Neural cell (in vitro differentiated cells): ENCODE measurements around the gene NEK10. TPM values are rescaled to one million over a fixed set of nuclear protein-coding genes. Genes with fewer than 3 reads are reported as not detected.

Experiments
- H2AFZ ChIP-seq: fragments of 200-600, 300-800 bp; sonication (generic), shearing (Covaris generic); 2 replicates; pipeline ENCODE4 v1.6.0; 2014; ENCODE audit warnings: low read depth, mild to moderate bottlenecking, antibody characterized with exemption, low read length, moderate library complexity
- H3F3A ChIP-seq: fragments of 200-600 bp; shearing (Covaris generic); 2 replicates; pipeline ENCODE4 v1.6.1; 2016; ENCODE audit warnings: mild to moderate bottlenecking, moderate library complexity, mixed read lengths, antibody characterized with exemption, low read length; ENCODE audit not compliant: insufficient read depth, poor library complexity, severe bottlenecking
- H3K27ac ChIP-seq: fragments of 200-600, 300-800 bp; sonication (generic), shearing (Covaris generic); 2 replicates; pipeline ENCODE4 v1.5.1; 2014; ENCODE audit warnings: mild to moderate bottlenecking, low read length, moderate library complexity
- H3K27me3 ChIP-seq: fragments of 300-800, 200-600 bp; sonication (generic), shearing (Covaris generic); 2 replicates; pipeline ENCODE4 v1.6.0; 2014; ENCODE audit warnings: mild to moderate bottlenecking, low read depth, low read length, moderate library complexity; ENCODE audit not compliant: insufficient read depth
- H3K36me3 ChIP-seq: fragments of 300-800, 200-600 bp; sonication (generic), shearing (Covaris generic); 2 replicates; pipeline ENCODE4 v1.5.1; 2014; ENCODE audit warnings: mild to moderate bottlenecking, antibody characterized with exemption, low read length, moderate library complexity; ENCODE audit not compliant: insufficient read depth
- H3K4me2 ChIP-seq: fragments of 300-800, 200-600 bp; sonication (generic), shearing (Covaris generic); 2 replicates; pipeline ENCODE4 v1.6.0; 2014; ENCODE audit warnings: mild to moderate bottlenecking, low read length
- H3K4me3 ChIP-seq: fragments of 300-800, 200-600 bp; sonication (generic), shearing (Covaris generic); 2 replicates; pipeline ENCODE4 v1.5.1; 2014; ENCODE audit warnings: mild to moderate bottlenecking, low read length, moderate library complexity
- H3K79me2 ChIP-seq: fragments of 200-600 bp; shearing (Covaris generic); replicated peaks from 2 replicates; pipeline ENCODE4 v1.6.0; 2014; ENCODE audit warnings: mild to moderate bottlenecking, low read length, moderate library complexity; ENCODE audit not compliant: insufficient read depth
- H3K9ac ChIP-seq: fragments of 300-800, 200-600 bp; sonication (generic), shearing (Covaris generic); 2 replicates; pipeline ENCODE4 v1.6.1; 2016; ENCODE audit warnings: mild to moderate bottlenecking, low read length, mixed read lengths
- H3K9me2 ChIP-seq: fragments of 200-600 bp; shearing (Covaris generic); 2 replicates; pipeline ENCODE4 v1.6.1; 2016; ENCODE audit warnings: mild to moderate bottlenecking, low read length, mixed read lengths; ENCODE audit not compliant: insufficient read depth
- H3K9me3 ChIP-seq: fragments of 200-600, 300-800 bp; sonication (generic), shearing (Covaris generic); 2 replicates; pipeline ENCODE4 v1.6.1; 2016; ENCODE audit warnings: mild to moderate bottlenecking, mixed run types, low read length, moderate library complexity, mixed read lengths
- H4K20me1 ChIP-seq: fragments of 200-600 bp; shearing (Covaris generic); 2 replicates; pipeline ENCODE4 v1.6.1; 2016; ENCODE audit warnings: mild to moderate bottlenecking, mixed run types; ENCODE audit not compliant: insufficient read depth
- EP300 ChIP-seq: fragments of 450-650 bp; conservative IDR thresholded peaks from 2 replicates; pipeline ENCODE4 v1.6.1; 2014; ENCODE audit warnings: antibody characterized with exemption, mild to moderate bottlenecking, moderate library complexity; ENCODE audit not compliant: poor library complexity, severe bottlenecking
- EZH2 ChIP-seq: fragments of 200-600, 300-800 bp; shearing (Covaris generic), sonication (generic); IDR thresholded peaks from 2 replicates; pipeline ENCODE4 v1.6.1; 2014; ENCODE audit warnings: antibody characterized with exemption, low read length, borderline replicate concordance, mild to moderate bottlenecking; ENCODE audit not compliant: insufficient read depth, poor library complexity, severe bottlenecking
- MXI1 ChIP-seq: fragments of 450-650 bp; conservative IDR thresholded peaks from 2 replicates; pipeline ENCODE4 v1.6.1; 2014; ENCODE audit warnings: antibody characterized with exemption, mild to moderate bottlenecking; ENCODE audit not compliant: poor library complexity, severe bottlenecking
- POLR2AphosphoS5 ChIP-seq: IDR thresholded peaks from 2 replicates; pipeline ENCODE4 v1.6.1; 2012
- RAD21 ChIP-seq: fragments of 450-650 bp; conservative IDR thresholded peaks from 2 replicates; pipeline ENCODE4 v1.6.1; 2014; ENCODE audit warnings: antibody characterized with exemption, mild to moderate bottlenecking, moderate library complexity
- REST ChIP-seq: IDR thresholded peaks from 2 replicates; pipeline ENCODE4 v1.6.1; 2012; ENCODE audit warnings: borderline replicate concordance
- SMC3 ChIP-seq: fragments of 450-650 bp; conservative IDR thresholded peaks from 2 replicates; pipeline ENCODE4 v1.6.1; 2014; ENCODE audit warnings: antibody characterized with exemption, mild to moderate bottlenecking, moderate library complexity; ENCODE audit not compliant: poor library complexity
- TAF1 ChIP-seq: IDR thresholded peaks from 2 replicates; pipeline ENCODE4 v1.6.1; 2012; ENCODE audit warnings: low read depth
- polyA plus RNA-seq: library from polyadenylated mRNA; depleted of rRNA; stranded (reverse); fragments of >200 nt; gene quantifications from 2 replicates; pipeline ENCODE4 v1.2.3, GENCODE V29; 2014
- TF ChIP-seq, protein P1 (sequence below): fragments of 450-650 bp; IDR thresholded peaks from 2 replicates; pipeline ENCODE4 v1.5.1; 2014; ENCODE audit warnings: antibody characterized with exemption, mild to moderate bottlenecking, moderate library complexity; ENCODE audit not compliant: poor library complexity, severe bottlenecking

NEK10 gene
- polyA plus RNA-seq, 1 donor from 2014 or later, result 17.6 TPM

DNA sequence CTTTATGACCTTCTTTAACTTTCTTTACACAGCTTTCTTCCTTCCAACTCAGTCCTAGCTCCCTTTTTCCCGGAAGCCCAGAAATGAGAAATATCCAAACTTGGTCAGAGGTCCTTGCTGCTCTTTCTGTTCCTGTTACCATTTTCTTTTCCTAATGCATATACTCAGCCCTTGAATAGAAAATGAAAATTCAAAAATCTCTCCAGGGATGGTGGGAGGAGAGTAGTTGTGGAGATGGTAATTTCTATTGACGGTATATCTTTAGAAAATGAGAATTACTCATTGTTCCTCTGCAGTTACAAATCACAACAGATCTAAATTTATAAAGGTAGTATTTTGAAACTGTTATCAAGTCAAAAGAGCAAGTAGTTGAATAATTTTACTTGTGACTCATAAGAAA is 255.1 kb downstream of the NEK10 start:
- H2AFZ ChIP-seq, result no peak overlapping the region
- H4K20me1 ChIP-seq, result no peaks in the 10 kb centered on the region
- no peaks in the 10 kb centered on the region for H3F3A ChIP-seq
- no peaks in the 10 kb centered on the region for H3K36me3 ChIP-seq
- no peaks in the 10 kb centered on the region for H3K27me3 ChIP-seq
- no peak overlapping the region for H3K27ac ChIP-seq
- no peaks in the 10 kb centered on the region for H3K9me2 ChIP-seq
- no peak for TF ChIP-seq EZH2
- no peak for TF ChIP-seq RAD21
- TF ChIP-seq, protein P1, sequence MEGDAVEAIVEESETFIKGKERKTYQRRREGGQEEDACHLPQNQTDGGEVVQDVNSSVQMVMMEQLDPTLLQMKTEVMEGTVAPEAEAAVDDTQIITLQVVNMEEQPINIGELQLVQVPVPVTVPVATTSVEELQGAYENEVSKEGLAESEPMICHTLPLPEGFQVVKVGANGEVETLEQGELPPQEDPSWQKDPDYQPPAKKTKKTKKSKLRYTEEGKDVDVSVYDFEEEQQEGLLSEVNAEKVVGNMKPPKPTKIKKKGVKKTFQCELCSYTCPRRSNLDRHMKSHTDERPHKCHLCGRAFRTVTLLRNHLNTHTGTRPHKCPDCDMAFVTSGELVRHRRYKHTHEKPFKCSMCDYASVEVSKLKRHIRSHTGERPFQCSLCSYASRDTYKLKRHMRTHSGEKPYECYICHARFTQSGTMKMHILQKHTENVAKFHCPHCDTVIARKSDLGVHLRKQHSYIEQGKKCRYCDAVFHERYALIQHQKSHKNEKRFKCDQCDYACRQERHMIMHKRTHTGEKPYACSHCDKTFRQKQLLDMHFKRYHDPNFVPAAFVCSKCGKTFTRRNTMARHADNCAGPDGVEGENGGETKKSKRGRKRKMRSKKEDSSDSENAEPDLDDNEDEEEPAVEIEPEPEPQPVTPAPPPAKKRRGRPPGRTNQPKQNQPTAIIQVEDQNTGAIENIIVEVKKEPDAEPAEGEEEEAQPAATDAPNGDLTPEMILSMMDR, result no peak
- TF ChIP-seq TAF1, result no peak
- no peak for TF ChIP-seq POLR2AphosphoS5
- no peak for TF ChIP-seq REST
- no peak for TF ChIP-seq MXI1
- TF ChIP-seq EP300, result no peak
- TF ChIP-seq SMC3, result no peak
- H3K79me2 ChIP-seq, result no peaks in the 10 kb centered on the region
- no peak overlapping the region for H3K9ac ChIP-seq
- no peaks in the 10 kb centered on the region for H3K9me3 ChIP-seq
- no peak overlapping the region for H3K4me3 ChIP-seq
- H3K4me2 ChIP-seq, result no peak overlapping the region

- no peaks in the 10 kb centered on the region for H3K36me3 ChIP-seq
- H3K4me2 ChIP-seq, result no peak overlapping the region
- no peak overlapping the region for H3K27ac ChIP-seq
- TF ChIP-seq REST (no peak), EP300 (no peak), TAF1 (no peak), EZH2 (no peak), MXI1 (no peak), SMC3 (no peak), RAD21 (no peak), POLR2AphosphoS5 (no peak)
- no peaks in the 10 kb centered on the region for H3K9me2 ChIP-seq
- H3K79me2 ChIP-seq, result no peaks in the 10 kb centered on the region
- no peaks in the 10 kb centered on the region for H3K9me3 ChIP-seq
- no peaks in the 10 kb centered on the region for H3K27me3 ChIP-seq
- H3F3A ChIP-seq, result no peaks in the 10 kb centered on the region
- no peak overlapping the region for H2AFZ ChIP-seq
- H3K4me3 ChIP-seq, result no peak overlapping the region
- no peaks in the 10 kb centered on the region for H4K20me1 ChIP-seq
- no peak overlapping the region for H3K9ac ChIP-seq
Observed at GRCh38 chr3:27110020-27110419, 259.2 kb downstream of the NEK10 start.
